K562 (cell line): ENCODE data around the gene B3GAT1. TPM values are rescaled to one million over a fixed set of nuclear protein-coding genes. Genes with fewer than 3 reads are reported as not detected.
A peak's percentile ranks its signal among the peaks of the same experiment; 100 is the strongest.

Experiments
- ATAC-seq: fragments of 200-7000 bp; cut with Tn5 transposase; 3 replicates; pipeline ENCODE4 v1.9.1; 2020; ENCODE audit warnings: moderate library complexity
- BruUV-seq: library from RNA; stranded (reverse); fragments of 400-500 nt; replicated peaks from 2 replicates; lab custom pipeline; 2021; lab: Mats Ljungman, UMichigan
- CTCF ChIA-PET: fragments of 300-600 bp; formaldehyde crosslinking; extraction: SDS; loops from one replicate; lab custom pipeline; 2021; ENCODE audit warnings: low intra/inter-chr PET ratio; lab: Yijun Ruan, JAX
- POLR2A ChIA-PET: fragments of 300-600, 350-650 bp; sonication (Branson Sonifier 250); formaldehyde crosslinking; extraction: SDS; loops from one replicate; lab custom pipeline; 2021; ENCODE audit warnings: antibody characterized with exemption, inconsistent platforms; lab: Yijun Ruan, JAX
- DNase-seq, 4 experiments: peaks; one replicate each; pipeline versions ENCODE4 v3.0.0 to v3.0.0-alpha.2; 2011 to 2018; ENCODE audit warnings: low spot score in 3 of 4, mixed read lengths in 3 of 4; ENCODE audit errors: extremely low read depth in 1 of 4
- FAIRE-seq: peaks from 2 replicates; lab custom pipeline; 2011; peaks lifted over from hg19 to GRCh38; lab: Jason Lieb, UNC
- H2AFZ ChIP-seq: 2 replicates; pipeline ENCODE4 v1.6.0; 2011; ENCODE audit warnings: low read depth, low read length, control low read depth, inconsistent platforms
- H3K27ac ChIP-seq: fragments of 200-600 bp; 3 replicates; pipeline ENCODE4 v1.8.0; 2011; ENCODE audit warnings: low read depth, mild to moderate bottlenecking, control low read depth, inconsistent platforms, low read length, moderate library complexity, mixed read lengths; ENCODE audit errors: extremely low read depth
- H3K27me3 ChIP-seq, 2 experiments: fragments of 300-600 bp in 1 of 2; 2 replicates in 1 of 2; 3 replicates in 1 of 2; pipeline versions ENCODE4 v1.6.0 to v1.8.0; 2011; ENCODE audit warnings: inconsistent platforms in 2 of 2, low read length in 2 of 2, mild to moderate bottlenecking in 1 of 2, mixed read lengths in 1 of 2, moderate library complexity in 1 of 2; ENCODE audit not compliant: control insufficient read depth in 2 of 2, insufficient read depth in 2 of 2
- H3K36me3 ChIP-seq: fragments of 300-600 bp; 3 replicates; pipeline ENCODE4 v1.8.0; 2011; ENCODE audit warnings: mild to moderate bottlenecking, low read length, inconsistent platforms; ENCODE audit not compliant: control insufficient read depth, insufficient read depth
- H3K4me1 ChIP-seq, 2 experiments: fragments of 200-600 bp in 1 of 2; replicated peaks in 1 of 2; 2 replicates in 1 of 2; 3 replicates in 1 of 2; pipeline versions ENCODE4 v1.5.1 to v1.8.0; 2011; ENCODE audit warnings: inconsistent platforms in 2 of 2, low read length in 2 of 2, mild to moderate bottlenecking in 1 of 2, mixed read lengths in 1 of 2, moderate library complexity in 1 of 2; ENCODE audit not compliant: control insufficient read depth in 2 of 2, insufficient read depth in 2 of 2
- H3K4me2 ChIP-seq: 2 replicates; pipeline ENCODE4 v1.6.1; 2011; ENCODE audit warnings: low read length, control low read depth, inconsistent platforms, mixed read lengths; ENCODE audit not compliant: insufficient read depth
- H3K4me3 ChIP-seq: fragments of 200-600 bp; sonication (generic), shearing (Covaris generic); 2 replicates; pipeline ENCODE4 v1.5.1; 2016; ENCODE audit warnings: control low read depth, inconsistent platforms
- H3K79me2 ChIP-seq: fragments of 200-600 bp; 3 replicates; pipeline ENCODE4 v1.8.0; 2011; ENCODE audit warnings: low read length, inconsistent platforms; ENCODE audit not compliant: control insufficient read depth, insufficient read depth
- H3K9ac ChIP-seq, 2 experiments: 2 replicates each; pipeline versions ENCODE4 v1.6.0 to v1.6.1; 2011; ENCODE audit warnings: low read depth in 2 of 2, low read length in 2 of 2, control low read depth in 1 of 2, inconsistent platforms in 1 of 2, mild to moderate bottlenecking in 1 of 2, mixed read lengths in 1 of 2; ENCODE audit not compliant: insufficient read depth in 1 of 2
- H3K9me1 ChIP-seq: one replicate; pipeline ENCODE4 v1.6.0; 2011; ENCODE audit warnings: inconsistent platforms, mild to moderate bottlenecking, low read length, moderate library complexity; ENCODE audit not compliant: control insufficient read depth, insufficient read depth
- H3K9me3 ChIP-seq: replicated peaks from 2 replicates; pipeline ENCODE4 v1.5.1; 2011; ENCODE audit warnings: low read depth, low read length, inconsistent platforms; ENCODE audit not compliant: control insufficient read depth, insufficient read depth
- H4K20me1 ChIP-seq: replicated peaks from 2 replicates; pipeline ENCODE4 v1.6.1; 2011; ENCODE audit warnings: low read length, inconsistent platforms, mixed read lengths; ENCODE audit not compliant: control insufficient read depth, insufficient read depth
- ARID2 ChIP-seq: fragments of 450-650 bp; IDR thresholded peaks from 2 replicates; pipeline ENCODE4 v1.6.1; 2017; ENCODE audit warnings: antibody characterized with exemption, mild to moderate bottlenecking
- BDP1 ChIP-seq: IDR thresholded peaks from 3 replicates; pipeline ENCODE4 v1.6.1; 2011; ENCODE audit not compliant: insufficient read length, insufficient read depth
- FOXJ2 ChIP-seq: fragments of 200-800 bp; sonication (Bioruptor generic); IDR thresholded peaks from 2 replicates; pipeline ENCODE4 v1.6.1; 2016; ENCODE audit warnings: missing genetic modification characterization, missing compliant biosample characterization
- KDM1A ChIP-seq, 2 experiments: fragments of 450-650 bp; IDR thresholded peaks; 2 replicates each; pipeline ENCODE4 v1.6.1; 2016; ENCODE audit warnings: mild to moderate bottlenecking in 2 of 2
- MTF1 ChIP-seq: fragments of 250-450 bp; sonication (Bioruptor Pico); IDR thresholded peaks from 2 replicates; pipeline ENCODE4 v1.9.0; 2021; ENCODE audit warnings: moderate library complexity, mild to moderate bottlenecking, inconsistent platforms, borderline replicate concordance
- SRSF9 ChIP-seq: fragments of 200-400 bp; formaldehyde crosslinking; IDR thresholded peaks from 2 replicates; pipeline ENCODE4 v1.6.1; 2017; ENCODE audit warnings: low read depth, low read length, borderline replicate concordance
- ZNF184 ChIP-seq: sonication (generic); formaldehyde crosslinking; IDR thresholded peaks from 2 replicates; pipeline ENCODE4 v1.5.0; 2020; ENCODE audit warnings: missing genetic modification reagents
- WGBS: fragments of 100-300 bp; shearing (Covaris generic); methylation state at CpG from one replicate; pipeline ENCODE4 v1.1.6; 2016; ENCODE audit warnings: low coverage, mixed read lengths; ENCODE audit not compliant: insufficient coverage; ENCODE audit errors: missing lambda C conversion rate; 5-methylcytosine and 5-hydroxymethylcytosine counted together
- in situ Hi-C: fragments of 300-500 bp; cut with MboI; formaldehyde crosslinking; loops from 4 replicates; pipeline ENCODE4 v1.15.0; 2018; ENCODE audit warnings: inconsistent platforms, mixed read lengths
- intact Hi-C: fragments of 100-400 bp; cut with micrococcal nuclease; formaldehyde crosslinking; loops from 2 replicates; pipeline ENCODE4 v1.14.2; 2022
- polyA plus RNA-seq, 8 experiments: library from polyadenylated mRNA; depleted of rRNA in 4 of 8; stranded (reverse) in 5 of 8; unstranded in 3 of 8; fragments of >200 nt; fragmentation: Nextera tagmentation in 2 of 8; fragmentation: Illumina TruSeq in 1 of 8; extraction: Ambion mirVana in 2 of 8; extraction: Trizol in 1 of 8; gene quantifications; 2 replicates each; pipeline versions ENCODE4 v1.2.1 to v1.2.3, GENCODE V29; 2011 to 2014; ENCODE audit warnings: inconsistent platforms in 1 of 8, missing spikeins in 1 of 8
- total RNA-seq, 7 experiments: library from RNA; depleted of rRNA in 6 of 7; stranded (reverse); fragments of >200 nt in 6 of 7; fragmentation: Illumina TruSeq in 2 of 7; extraction: Trizol in 2 of 7; gene quantifications; 2 replicates each; pipeline versions ENCODE4 v1.2.1 to v1.2.3, GENCODE V29; 2011 to 2021; ENCODE audit warnings: low replicate concordance in 1 of 7
- TF ChIP-seq, protein P1 (sequence below), 2 experiments: fragments of 450-650 bp; conservative IDR thresholded peaks; 2 replicates each; pipeline ENCODE4 v1.6.1; 2017; ENCODE audit warnings: mild to moderate bottlenecking in 2 of 2, moderate library complexity in 2 of 2
- TF ChIP-seq, protein P2 (sequence below): fragments of 450-650 bp; IDR thresholded peaks from 2 replicates; pipeline ENCODE4 v1.7.1; 2018; ENCODE audit warnings: mild to moderate bottlenecking, low read depth; ENCODE audit not compliant: partially characterized antibody
- TF ChIP-seq, protein P3 (sequence below): fragments of 450-650 bp; IDR thresholded peaks from 2 replicates; pipeline ENCODE4 v1.7.0; 2016; ENCODE audit warnings: borderline replicate concordance
- TF ChIP-seq, protein P4 (sequence below): fragments of 150-350 bp; conservative IDR thresholded peaks from 2 replicates; pipeline ENCODE4 v1.6.1; 2014; ENCODE audit warnings: low read length

B3GAT1 gene
- total and polyA plus RNA-seq, 9 of the 15 experiments (the other 6 are each of a cell fraction or from before 2014, with no cell fraction given) = 0.01 to 0.53 (median 0.14) TPM; not detected in 1

DNA sequence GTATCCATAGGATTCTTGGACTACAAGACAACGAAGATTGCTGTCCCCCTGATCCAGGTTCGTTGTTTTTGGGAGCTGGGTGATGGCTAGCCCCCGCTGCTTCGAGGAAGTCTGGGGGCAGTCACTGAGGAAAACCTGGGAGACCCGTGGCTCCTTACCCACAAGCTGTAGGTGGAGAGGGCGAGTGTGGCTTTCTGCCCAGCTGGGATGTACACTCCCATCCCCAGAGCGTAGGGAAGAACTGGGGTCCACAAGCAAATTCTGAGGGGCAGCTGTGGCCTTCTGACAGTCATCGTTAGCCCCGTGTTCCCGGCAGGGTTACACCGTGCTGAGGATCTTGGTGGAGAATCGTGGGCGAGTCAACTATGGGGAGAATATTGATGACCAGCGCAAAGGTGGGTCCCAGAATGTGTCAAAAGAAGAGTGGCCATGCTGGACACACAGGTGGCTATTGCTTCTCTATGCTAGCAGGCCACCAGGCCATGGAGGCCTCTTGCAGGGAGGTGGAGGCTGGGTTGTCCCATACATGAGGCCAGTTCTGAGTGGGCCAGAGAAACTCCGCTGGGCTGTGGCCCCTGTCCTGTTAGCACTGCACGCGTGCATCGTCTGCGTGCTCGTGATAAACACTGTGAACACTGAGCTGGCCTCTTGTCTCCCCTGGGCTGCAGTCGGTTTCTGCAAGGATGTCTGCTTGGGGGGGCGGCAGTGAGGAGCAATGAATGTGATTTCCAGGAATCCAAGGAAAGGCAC is 40.4 kb downstream of the B3GAT1 start:
- WGBS = 68% methylated on average over 22 of the region's 22 CpGs

More for the DNA sequence above, 40.4 kb downstream of the B3GAT1 start:
- DNase-seq (no peak), FAIRE-seq (no peak), ATAC-seq (no peak)
- CTCF ChIA-PET = no interaction called here
- Histone ChIP-seq H3K27ac (no peak overlapping the region), H3K9me3 (no peaks in the 10 kb centered on the region), H3K4me2 (no peak overlapping the region), H3K4me3 (no peak overlapping the region), H4K20me1 (no peaks in the 10 kb centered on the region; the same call in 1 of the 2 replicates), H3K36me3 (no peaks in the 10 kb centered on the region; the same call in 2 of the 3 replicates), H3K27me3 (no peaks in the 10 kb centered on the region), H3K4me1 (no peaks in the 10 kb centered on the region; a peak in 1 of 5 replicates), H3K9ac (peak overlapping the region in 1 of 2 experiments; percentile 52; a peak in 1 of 4 replicates), H3K9me1 (no peaks in the 10 kb centered on the region), H2AFZ (no peak overlapping the region), H3K79me2 (no peaks in the 10 kb centered on the region)
- in situ Hi-C loops (no loop called here), intact Hi-C loops (no loop called here)
- TF ChIP-seq FOXJ2 (tag) (no peak), ARID2 (no peak), MTF1 (CRISPR knock-in tag) (no peak), SRSF9 (no peak), ZNF184 (CRISPR knock-in tag) (no peak), BDP1 (no peak), KDM1A (IDR thresholded peaks at IDR 0.05) (no peak)
- TF ChIP-seq, protein P1, sequence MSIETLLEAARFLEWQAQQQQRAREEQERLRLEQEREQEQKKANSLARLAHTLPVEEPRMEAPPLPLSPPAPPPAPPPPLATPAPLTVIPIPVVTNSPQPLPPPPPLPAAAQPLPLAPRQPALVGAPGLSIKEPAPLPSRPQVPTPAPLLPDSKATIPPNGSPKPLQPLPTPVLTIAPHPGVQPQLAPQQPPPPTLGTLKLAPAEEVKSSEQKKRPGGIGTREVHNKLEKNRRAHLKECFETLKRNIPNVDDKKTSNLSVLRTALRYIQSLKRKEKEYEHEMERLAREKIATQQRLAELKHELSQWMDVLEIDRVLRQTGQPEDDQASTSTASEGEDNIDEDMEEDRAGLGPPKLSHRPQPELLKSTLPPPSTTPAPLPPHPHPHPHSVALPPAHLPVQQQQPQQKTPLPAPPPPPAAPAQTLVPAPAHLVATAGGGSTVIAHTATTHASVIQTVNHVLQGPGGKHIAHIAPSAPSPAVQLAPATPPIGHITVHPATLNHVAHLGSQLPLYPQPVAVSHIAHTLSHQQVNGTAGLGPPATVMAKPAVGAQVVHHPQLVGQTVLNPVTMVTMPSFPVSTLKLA (conservative IDR thresholded peaks at IDR 0.05) = no peak
- TF ChIP-seq, protein P2, sequence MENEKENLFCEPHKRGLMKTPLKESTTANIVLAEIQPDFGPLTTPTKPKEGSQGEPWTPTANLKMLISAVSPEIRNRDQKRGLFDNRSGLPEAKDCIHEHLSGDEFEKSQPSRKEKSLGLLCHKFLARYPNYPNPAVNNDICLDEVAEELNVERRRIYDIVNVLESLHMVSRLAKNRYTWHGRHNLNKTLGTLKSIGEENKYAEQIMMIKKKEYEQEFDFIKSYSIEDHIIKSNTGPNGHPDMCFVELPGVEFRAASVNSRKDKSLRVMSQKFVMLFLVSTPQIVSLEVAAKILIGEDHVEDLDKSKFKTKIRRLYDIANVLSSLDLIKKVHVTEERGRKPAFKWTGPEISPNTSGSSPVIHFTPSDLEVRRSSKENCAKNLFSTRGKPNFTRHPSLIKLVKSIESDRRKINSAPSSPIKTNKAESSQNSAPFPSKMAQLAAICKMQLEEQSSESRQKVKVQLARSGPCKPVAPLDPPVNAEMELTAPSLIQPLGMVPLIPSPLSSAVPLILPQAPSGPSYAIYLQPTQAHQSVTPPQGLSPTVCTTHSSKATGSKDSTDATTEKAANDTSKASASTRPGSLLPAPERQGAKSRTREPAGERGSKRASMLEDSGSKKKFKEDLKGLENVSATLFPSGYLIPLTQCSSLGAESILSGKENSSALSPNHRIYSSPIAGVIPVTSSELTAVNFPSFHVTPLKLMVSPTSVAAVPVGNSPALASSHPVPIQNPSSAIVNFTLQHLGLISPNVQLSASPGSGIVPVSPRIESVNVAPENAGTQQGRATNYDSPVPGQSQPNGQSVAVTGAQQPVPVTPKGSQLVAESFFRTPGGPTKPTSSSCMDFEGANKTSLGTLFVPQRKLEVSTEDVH = no peak
- TF ChIP-seq, protein P3, sequence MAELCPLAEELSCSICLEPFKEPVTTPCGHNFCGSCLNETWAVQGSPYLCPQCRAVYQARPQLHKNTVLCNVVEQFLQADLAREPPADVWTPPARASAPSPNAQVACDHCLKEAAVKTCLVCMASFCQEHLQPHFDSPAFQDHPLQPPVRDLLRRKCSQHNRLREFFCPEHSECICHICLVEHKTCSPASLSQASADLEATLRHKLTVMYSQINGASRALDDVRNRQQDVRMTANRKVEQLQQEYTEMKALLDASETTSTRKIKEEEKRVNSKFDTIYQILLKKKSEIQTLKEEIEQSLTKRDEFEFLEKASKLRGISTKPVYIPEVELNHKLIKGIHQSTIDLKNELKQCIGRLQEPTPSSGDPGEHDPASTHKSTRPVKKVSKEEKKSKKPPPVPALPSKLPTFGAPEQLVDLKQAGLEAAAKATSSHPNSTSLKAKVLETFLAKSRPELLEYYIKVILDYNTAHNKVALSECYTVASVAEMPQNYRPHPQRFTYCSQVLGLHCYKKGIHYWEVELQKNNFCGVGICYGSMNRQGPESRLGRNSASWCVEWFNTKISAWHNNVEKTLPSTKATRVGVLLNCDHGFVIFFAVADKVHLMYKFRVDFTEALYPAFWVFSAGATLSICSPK = no peak
- TF ChIP-seq, protein P4, sequence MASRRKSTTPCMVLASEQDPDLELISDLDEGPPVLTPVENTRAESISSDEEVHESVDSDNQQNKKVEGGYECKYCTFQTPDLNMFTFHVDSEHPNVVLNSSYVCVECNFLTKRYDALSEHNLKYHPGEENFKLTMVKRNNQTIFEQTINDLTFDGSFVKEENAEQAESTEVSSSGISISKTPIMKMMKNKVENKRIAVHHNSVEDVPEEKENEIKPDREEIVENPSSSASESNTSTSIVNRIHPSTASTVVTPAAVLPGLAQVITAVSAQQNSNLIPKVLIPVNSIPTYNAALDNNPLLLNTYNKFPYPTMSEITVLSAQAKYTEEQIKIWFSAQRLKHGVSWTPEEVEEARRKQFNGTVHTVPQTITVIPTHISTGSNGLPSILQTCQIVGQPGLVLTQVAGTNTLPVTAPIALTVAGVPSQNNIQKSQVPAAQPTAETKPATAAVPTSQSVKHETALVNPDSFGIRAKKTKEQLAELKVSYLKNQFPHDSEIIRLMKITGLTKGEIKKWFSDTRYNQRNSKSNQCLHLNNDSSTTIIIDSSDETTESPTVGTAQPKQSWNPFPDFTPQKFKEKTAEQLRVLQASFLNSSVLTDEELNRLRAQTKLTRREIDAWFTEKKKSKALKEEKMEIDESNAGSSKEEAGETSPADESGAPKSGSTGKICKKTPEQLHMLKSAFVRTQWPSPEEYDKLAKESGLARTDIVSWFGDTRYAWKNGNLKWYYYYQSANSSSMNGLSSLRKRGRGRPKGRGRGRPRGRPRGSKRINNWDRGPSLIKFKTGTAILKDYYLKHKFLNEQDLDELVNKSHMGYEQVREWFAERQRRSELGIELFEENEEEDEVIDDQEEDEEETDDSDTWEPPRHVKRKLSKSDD = no peak
- POLR2A ChIA-PET = interaction anchor here (0.6 to 1.6 kb wide), 3 partner anchors 9 to 108 kb away, joined by 3 to 4 read pairs (median 3); no protein-coding TSS in a partner anchor
- BruUV-seq = no TSS peak
